ENCODE results near the gene SMARCD3. TPM values are rescaled to one million over a fixed set of nuclear protein-coding genes. Genes with fewer than 3 reads are reported as not detected.
A peak's percentile ranks its signal among the peaks of the same experiment; 100 is the strongest.

SMARCD3 gene
- total RNA-seq, 1 experiment from 2014 or later: 27.8 TPM

- no TSS peak for BruUV-seq (replicated peaks)
- no peak overlapping the region for H3K27ac ChIP-seq (ENCODE audit: low read length)
- intact Hi-C loops (cut with micrococcal nuclease; ENCODE audit: unreplicated experiment) (loop anchor here (5.0 kb wide), 1 partner anchor 48 kb away; no protein-coding TSS in a partner anchor), in situ Hi-C loops (cut with HindIII; ENCODE audit: low pct_unique_long_range_greater_than_20kb, low sequenced_read_pairs) (no loop called here)
- H3K9me3 ChIP-seq (ENCODE audit: control insufficient read depth, insufficient read depth, low read depth, low read length): no peaks in the 10 kb centered on the region
- ChIA-PET CTCF (no interaction called here), POLR2A (interaction anchor here (0.6 kb wide), 1 partner anchor 27 kb away, joined by 3 read pairs; no protein-coding TSS in a partner anchor)
- no peak for ATAC-seq
- H3K4me3 ChIP-seq (ENCODE audit: low read depth in 2 of 2, low read length in 2 of 2): no peak overlapping the region
- H3K4me1 ChIP-seq (ENCODE audit: control insufficient read depth, insufficient read depth, low read length): peaks cover 25% of the 10 kb centered on the region
- no peaks in the 10 kb centered on the region for H3K27me3 ChIP-seq (ENCODE audit: control insufficient read depth, insufficient read depth, low read length)
- no peaks in the 10 kb centered on the region for H3K36me3 ChIP-seq (ENCODE audit: control insufficient read depth, insufficient read depth, low read length)
- TF ChIP-seq POLR2AphosphoS5 (IDR thresholded peaks at IDR 0.05; ENCODE audit: low read depth, low read length): no peak
- no peak for TF ChIP-seq CTCF (IDR thresholded peaks at IDR 0.05)
- TF ChIP-seq SIN3A (IDR thresholded peaks at IDR 0.05; ENCODE audit: borderline replicate concordance, insufficient read depth, low read depth, low read length): no peak
- TF ChIP-seq REST (IDR thresholded peaks at IDR 0.05; ENCODE audit: insufficient read depth in 1 of 2, low read depth in 2 of 2, low read length in 1 of 2): no peak
- TF ChIP-seq TCF7L2 (IDR thresholded peaks at IDR 0.05; ENCODE audit: low read depth, low read length): no peak
- DNase-seq (ENCODE audit: low read depth, low spot score): no peak
Measured at GRCh38 chr7:151254316-151254715, 5.8 kb upstream of the SMARCD3 start.

GRCh38 chr7:151252961-151253711 lies 4.6 kb upstream of the SMARCD3 start:
- Histone ChIP-seq H3K27me3 (ENCODE audit: control insufficient read depth, insufficient read depth, low read length) (no peaks in the 10 kb centered on the region), H3K4me1 (ENCODE audit: control insufficient read depth, insufficient read depth, low read length) (peaks cover 26% of the 10 kb centered on the region), H3K27ac (ENCODE audit: low read length) (peak overlapping the region; percentile 83; the same call in 1 of the 2 replicates), H3K4me3 (ENCODE audit: low read depth in 2 of 2, low read length in 2 of 2) (no peak overlapping the region), H3K36me3 (ENCODE audit: control insufficient read depth, insufficient read depth, low read length) (no peaks in the 10 kb centered on the region), H3K9me3 (ENCODE audit: control insufficient read depth, insufficient read depth, low read depth, low read length) (no peaks in the 10 kb centered on the region)
- no peak for TF ChIP-seq REST (IDR thresholded peaks at IDR 0.05; ENCODE audit: insufficient read depth in 1 of 2, low read depth in 2 of 2, low read length in 1 of 2)
- no peak for TF ChIP-seq POLR2AphosphoS5 (IDR thresholded peaks at IDR 0.05; ENCODE audit: low read depth, low read length)
- TF ChIP-seq SIN3A (IDR thresholded peaks at IDR 0.05; ENCODE audit: borderline replicate concordance, insufficient read depth, low read depth, low read length): no peak
- no peak for TF ChIP-seq TCF7L2 (IDR thresholded peaks at IDR 0.05; ENCODE audit: low read depth, low read length)
- TF ChIP-seq CTCF (IDR thresholded peaks at IDR 0.05): no peak
- ATAC-seq (no peak), DNase-seq (ENCODE audit: low read depth, low spot score) (no peak)
- POLR2A ChIA-PET: no interaction called here
- in situ Hi-C loops (cut with HindIII; ENCODE audit: low pct_unique_long_range_greater_than_20kb, low sequenced_read_pairs): no loop called here
- BruUV-seq (replicated peaks): no TSS peak
- CTCF ChIA-PET: no interaction called here
- intact Hi-C loops (cut with micrococcal nuclease; ENCODE audit: unreplicated experiment): loop anchor here (5.0 kb wide), 1 partner anchor 49 kb away; no protein-coding TSS in a partner anchor

All from Panc1 (cell line).